ENCODE results near the gene TEC.

DNA sequence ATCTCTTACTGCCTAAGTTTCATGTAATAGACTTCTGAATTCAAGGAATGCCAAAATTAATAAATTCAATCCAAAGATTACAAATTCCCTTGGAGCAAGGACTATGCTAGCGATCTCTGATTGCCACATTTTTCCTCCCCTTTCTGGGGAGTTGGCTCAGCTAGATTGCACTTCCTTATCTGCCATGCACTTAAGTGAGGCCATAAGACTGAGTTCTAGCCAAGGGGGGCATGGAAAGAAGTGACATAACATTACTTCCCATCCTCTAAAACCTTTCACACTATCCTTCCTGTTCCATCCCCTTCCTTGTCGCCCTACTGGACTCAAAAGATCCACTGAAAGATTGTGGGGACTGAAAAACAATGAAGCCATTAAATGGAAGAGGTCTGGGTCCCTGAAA, 81.8 kb downstream of the TEC start:
- TF ChIP-seq, protein P1, sequence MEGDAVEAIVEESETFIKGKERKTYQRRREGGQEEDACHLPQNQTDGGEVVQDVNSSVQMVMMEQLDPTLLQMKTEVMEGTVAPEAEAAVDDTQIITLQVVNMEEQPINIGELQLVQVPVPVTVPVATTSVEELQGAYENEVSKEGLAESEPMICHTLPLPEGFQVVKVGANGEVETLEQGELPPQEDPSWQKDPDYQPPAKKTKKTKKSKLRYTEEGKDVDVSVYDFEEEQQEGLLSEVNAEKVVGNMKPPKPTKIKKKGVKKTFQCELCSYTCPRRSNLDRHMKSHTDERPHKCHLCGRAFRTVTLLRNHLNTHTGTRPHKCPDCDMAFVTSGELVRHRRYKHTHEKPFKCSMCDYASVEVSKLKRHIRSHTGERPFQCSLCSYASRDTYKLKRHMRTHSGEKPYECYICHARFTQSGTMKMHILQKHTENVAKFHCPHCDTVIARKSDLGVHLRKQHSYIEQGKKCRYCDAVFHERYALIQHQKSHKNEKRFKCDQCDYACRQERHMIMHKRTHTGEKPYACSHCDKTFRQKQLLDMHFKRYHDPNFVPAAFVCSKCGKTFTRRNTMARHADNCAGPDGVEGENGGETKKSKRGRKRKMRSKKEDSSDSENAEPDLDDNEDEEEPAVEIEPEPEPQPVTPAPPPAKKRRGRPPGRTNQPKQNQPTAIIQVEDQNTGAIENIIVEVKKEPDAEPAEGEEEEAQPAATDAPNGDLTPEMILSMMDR (conservative IDR thresholded peaks at IDR 0.05; ENCODE audit: low read length), result no peak
- no peak for TF ChIP-seq EZH2phosphoT487 (IDR thresholded peaks at IDR 0.05; ENCODE audit: borderline replicate concordance, low read depth, low read length)
